T-helper 2 cell treated with Interferon-gamma antibody and Interleukin-4, amounts not matched to agents 100 ng/mL and 5 ng/mL, for 36 hours (primary cell): ENCODE data around the gene SPNS1. TPM values are rescaled to one million over a fixed set of nuclear protein-coding genes. Genes with fewer than 3 reads are reported as not detected.
"Not testable (repeated sequence)": the region's sequence is repeated elsewhere in the genome, so short reads cannot be mapped to it uniquely, and the experiment has no call there.

Source experiments
- intact Hi-C: fragments of 100-400 bp; cut with micrococcal nuclease; formaldehyde crosslinking; loops from one replicate; pipeline ENCODE4 v1.15.1; 2023
- total RNA-seq: library from RNA; stranded (reverse); gene quantifications from 2 replicates; pipeline ENCODE4 v1.2.3, GENCODE V29; 2022

The SPNS1 gene, protein sequence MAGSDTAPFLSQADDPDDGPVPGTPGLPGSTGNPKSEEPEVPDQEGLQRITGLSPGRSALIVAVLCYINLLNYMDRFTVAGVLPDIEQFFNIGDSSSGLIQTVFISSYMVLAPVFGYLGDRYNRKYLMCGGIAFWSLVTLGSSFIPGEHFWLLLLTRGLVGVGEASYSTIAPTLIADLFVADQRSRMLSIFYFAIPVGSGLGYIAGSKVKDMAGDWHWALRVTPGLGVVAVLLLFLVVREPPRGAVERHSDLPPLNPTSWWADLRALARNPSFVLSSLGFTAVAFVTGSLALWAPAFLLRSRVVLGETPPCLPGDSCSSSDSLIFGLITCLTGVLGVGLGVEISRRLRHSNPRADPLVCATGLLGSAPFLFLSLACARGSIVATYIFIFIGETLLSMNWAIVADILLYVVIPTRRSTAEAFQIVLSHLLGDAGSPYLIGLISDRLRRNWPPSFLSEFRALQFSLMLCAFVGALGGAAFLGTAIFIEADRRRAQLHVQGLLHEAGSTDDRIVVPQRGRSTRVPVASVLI
- total RNA-seq, result 23.8 and 26.8 TPM in 2 replicates

DNA sequence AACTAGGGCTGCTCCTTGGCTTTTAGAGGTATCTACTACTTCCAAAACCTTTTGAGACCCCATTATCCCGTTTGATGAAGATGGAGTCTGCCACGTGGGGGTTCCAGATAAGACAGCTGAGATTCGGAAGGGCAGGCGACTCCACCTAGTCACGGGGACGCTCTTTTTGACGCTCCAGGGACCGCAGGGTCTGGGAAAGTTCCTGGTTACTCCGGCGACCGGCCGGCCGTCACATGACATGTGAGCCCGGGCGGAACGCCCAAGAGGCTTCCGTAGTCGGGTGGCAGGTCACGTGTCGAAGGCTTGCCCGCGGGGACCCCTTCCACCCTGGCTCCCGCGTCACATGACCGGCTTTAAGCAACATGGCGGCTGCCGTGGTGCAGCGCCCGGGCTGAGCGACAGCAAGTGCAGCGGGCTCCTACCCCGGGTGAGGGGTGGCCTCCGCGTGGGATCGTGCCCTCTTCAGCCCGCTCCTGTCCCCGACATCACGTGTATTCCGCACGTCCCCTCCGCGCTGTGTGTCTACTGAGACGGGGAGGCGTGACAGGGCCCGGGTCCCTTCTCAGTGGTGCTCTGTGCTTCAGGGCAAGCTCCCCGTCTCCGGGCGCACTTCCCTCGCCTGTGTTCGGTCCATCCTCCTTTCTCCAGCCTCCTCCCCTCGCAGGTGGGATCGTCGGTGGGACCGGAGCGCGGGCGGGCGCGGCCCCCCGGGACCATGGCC is at the start of gene SPNS1:
Gene SPNS1 (plus strand): TSS at position 342 of the 721 bp plus-strand sequence. CDS start 374 bp downstream, at position 716.
- intact Hi-C loops, result loop anchor here (1.0 to 5.0 kb wide), 3 partner anchors 11 to 422 kb away; partner anchors contain the start of genes LAT, NFATC2IP and SGF29

DNA sequence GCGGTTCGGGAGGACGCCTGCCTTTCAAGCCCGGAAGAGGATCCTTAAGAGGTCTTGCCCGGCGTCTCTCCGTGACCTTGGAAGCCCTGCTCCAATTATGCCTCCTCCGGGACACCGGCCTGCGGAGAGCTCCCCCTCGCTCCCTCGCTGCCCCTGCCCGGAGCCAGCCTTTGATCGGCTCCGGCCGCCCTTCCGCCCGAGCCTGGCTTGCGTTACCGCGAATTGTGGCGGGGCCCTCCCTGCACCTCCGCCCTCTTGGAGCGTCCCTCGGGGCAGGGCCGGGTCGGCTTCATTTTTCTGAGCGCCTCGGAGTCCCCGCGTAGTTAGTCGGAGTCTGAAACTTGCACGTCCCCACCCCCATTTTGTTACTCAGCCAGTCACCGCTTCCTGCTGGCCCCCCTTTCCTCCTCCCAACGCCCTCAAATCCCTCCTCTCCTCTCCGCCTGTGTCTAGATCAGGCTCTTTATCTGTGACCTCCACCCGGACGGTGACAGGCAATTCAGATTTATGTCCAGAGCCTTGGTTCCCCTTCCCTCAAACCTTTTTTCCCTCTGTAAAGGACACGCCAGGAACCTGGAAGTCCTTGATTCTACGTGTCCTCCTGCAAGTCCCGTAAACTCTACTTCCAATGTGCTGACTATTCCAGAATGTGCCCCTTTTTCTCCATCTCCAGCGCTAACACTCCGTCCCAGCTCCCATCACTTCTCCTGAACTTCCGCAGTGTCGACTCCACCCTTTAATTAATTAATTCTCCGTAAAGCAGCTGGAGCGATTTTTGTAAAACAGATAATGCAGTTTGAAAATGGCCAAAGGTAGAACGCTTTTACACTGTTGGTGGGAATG is 49.0 kb upstream of the SPNS1 start:
- intact Hi-C loops, result loop anchor here (1.0 kb wide), 5 partner anchors 11 to 102 kb away; partner anchors contain the start of genes NFATC2IP, SH2B1 and TUFM

DNA sequence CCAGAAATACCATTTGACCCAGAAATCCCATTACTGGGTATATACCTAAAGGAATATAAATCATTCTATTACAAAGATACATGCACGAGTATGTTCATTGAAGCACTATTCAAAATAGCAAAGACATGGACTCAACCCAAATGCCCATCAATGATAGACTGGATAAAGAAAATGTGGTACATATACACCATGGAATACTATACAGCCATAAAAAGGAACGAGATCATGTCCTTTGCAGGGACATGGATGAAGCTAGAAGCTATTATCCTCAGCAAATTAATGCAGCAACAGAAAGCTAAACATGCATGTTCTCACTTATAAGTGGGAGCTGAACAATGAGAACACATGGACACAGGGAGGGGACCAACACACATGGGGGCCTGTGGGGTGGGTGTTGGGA is 48.3 kb upstream of the SPNS1 start:
- intact Hi-C loops, result not testable (repeated sequence)

DNA sequence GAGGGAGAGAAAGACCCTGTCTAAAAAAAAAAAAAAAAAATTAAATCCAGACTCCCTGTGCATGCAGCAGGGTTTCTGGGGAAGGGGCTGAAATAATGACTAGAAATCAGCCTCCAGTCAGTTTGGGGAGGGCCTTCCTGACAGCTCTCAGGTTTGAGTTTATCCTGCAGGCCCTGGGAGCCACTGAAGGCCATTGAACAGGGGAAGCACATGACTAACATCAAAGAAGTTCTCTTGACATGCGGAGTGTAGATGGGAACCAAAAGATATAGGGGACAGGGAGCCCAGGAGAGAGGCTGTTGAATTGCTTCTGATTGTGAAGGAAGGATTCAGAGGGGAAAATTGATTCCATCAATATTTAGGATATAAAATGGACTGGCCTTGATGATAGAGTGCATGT is 46.8 kb upstream of the SPNS1 start:
- intact Hi-C loops, result no loop called here

DNA sequence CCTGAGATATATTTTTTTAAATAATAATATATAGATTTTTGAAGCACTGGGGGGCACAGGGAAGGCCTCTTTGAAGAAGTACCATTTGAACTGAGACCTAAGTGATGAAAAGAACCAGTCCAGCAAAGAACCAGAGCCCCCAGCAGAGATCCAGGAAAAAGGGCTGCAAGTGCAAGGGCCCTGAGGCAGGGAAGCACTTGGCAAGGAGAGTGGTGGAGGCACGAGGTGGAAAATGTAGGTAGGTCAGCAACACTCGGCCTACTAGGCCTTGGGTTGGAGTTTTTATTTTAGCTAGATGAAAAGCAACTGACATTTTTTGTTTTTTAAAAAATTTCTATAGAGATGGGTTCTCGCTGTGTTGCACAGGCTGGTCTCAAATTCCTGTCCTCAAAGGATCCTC is 44.4 kb upstream of the SPNS1 start:
- intact Hi-C loops, result no loop called here

DNA sequence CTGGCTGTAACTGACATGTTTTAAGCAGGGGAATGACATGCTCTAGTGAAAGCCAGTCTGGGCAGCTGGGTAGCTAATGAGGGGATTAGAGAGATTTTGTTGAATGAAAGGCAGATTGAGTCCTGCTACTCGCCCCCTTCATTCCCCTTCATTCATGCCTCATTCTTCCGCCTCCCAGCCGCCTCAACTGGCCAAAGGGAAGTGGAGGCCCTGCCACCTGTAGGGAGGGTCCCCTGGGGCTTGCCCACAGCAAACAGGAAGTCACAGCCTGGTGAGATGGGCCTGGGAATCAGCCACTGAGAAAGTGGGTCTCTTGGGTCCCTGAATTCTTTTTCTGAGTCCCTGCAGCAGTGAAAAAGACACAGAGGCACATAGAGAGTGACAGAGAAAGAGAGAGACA is 43.9 kb upstream of the SPNS1 start:
- intact Hi-C loops, result no loop called here

DNA sequence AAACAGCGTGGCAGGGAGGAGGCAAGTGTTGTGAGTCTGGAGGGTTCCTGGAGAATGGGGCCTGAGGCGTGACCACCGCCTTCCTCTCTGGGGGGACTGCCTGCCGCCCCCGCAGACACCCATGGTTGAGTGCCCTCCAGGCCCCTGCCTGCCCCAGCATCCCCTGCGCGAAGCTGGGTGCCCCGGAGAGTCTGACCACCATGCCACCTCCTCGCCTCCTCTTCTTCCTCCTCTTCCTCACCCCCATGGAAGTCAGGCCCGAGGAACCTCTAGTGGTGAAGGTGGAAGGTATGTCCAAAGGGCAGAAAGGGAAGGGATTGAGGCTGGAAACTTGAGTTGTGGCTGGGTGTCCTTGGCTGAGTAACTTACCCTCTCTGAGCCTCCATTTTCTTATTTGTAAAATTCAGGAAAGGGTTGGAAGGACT is 42.8 kb upstream of the SPNS1 start, which contains the start of gene CD19:
Gene CD19 (plus strand): TSS at position 171 of the 425 bp plus-strand sequence. CDS start 30 bp downstream, at position 201.
- intact Hi-C loops, result no loop called here

DNA sequence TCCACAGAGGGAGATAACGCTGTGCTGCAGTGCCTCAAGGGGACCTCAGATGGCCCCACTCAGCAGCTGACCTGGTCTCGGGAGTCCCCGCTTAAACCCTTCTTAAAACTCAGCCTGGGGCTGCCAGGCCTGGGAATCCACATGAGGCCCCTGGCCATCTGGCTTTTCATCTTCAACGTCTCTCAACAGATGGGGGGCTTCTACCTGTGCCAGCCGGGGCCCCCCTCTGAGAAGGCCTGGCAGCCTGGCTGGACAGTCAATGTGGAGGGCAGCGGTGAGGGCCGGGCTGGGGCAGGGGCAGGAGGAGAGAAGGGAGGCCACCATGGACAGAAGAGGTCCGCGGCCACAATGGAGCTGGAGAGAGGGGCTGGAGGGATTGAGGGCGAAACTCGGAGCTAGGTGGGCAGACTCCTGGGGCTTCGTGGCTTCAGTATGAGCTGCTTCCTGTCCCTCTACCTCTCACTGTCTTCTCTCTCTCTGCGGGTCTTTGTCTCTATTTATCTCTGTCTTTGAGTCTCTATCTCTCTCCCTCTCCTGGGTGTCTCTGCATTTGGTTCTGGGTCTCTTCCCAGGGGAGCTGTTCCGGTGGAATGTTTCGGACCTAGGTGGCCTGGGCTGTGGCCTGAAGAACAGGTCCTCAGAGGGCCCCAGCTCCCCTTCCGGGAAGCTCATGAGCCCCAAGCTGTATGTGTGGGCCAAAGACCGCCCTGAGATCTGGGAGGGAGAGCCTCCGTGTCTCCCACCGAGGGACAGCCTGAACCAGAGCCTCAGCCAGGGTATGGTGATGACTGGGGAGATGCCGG is 42.0 kb upstream of the SPNS1 start:
- intact Hi-C loops, result no loop called here

DNA sequence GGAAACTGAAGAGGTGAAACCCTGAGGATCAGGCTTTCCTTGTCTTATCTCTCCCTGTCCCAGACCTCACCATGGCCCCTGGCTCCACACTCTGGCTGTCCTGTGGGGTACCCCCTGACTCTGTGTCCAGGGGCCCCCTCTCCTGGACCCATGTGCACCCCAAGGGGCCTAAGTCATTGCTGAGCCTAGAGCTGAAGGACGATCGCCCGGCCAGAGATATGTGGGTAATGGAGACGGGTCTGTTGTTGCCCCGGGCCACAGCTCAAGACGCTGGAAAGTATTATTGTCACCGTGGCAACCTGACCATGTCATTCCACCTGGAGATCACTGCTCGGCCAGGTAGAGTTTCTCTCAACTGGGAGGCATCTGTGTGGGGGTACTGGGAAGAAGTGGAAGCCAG is 41.4 kb upstream of the SPNS1 start:
- intact Hi-C loops, result no loop called here

DNA sequence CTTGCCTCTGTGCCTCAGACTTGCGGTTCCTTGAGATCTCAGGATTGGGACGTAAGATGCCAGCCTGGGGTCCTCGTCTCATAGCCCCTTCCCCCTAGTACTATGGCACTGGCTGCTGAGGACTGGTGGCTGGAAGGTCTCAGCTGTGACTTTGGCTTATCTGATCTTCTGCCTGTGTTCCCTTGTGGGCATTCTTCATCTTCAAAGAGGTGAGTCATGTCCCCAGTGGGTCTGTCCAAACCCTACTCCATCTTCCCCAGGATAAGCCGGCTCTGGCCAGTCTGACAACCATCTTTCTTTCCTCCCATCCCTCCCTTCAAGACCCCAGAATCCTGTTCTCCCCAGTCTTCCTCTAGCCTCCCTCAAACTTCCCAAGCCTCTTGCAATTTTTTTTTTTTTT is 39.2 kb upstream of the SPNS1 start:
- intact Hi-C loops, result loop anchor here (5.0 kb wide), 1 partner anchor 53 kb away; no protein-coding TSS in a partner anchor

DNA sequence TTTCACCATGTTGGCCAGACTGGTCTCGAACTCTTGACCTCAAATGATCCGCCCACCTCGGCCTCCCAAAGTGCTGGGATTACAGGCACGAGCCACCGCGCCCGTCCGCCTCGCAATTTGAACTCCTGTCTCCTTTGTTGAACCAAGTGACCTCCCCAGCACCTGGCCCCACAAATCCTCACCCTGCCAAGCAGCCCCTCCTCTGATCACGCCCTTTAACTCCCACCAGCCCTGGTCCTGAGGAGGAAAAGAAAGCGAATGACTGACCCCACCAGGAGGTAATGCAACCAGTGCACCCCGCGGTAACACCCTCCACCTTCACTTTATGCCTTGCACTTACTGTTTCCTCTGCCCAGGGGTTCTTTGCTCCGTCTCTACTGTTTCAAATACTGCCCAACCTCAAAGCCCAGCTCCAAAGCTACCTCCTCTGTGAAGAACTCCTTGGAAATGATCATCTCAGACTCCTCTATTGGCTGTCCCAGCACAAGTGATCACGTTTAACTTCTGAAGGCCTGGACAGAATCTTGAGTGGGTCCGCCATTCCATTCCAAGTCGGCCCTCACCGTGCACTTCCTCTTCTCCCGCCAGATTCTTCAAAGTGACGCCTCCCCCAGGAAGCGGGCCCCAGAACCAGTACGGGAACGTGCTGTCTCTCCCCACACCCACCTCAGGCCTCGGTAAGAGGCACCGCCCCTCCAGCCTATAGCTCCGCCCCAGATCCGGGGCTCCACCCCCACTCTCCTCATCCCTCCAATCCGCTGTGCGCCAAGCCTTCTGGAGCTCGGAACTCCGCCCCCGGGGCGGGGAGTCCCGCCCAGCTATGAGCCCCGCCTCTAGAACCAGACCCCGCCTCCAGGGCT is 38.4 kb upstream of the SPNS1 start:
- intact Hi-C loops, result loop anchor here (1.0 to 5.0 kb wide), 2 partner anchors 11 to 54 kb away; partner anchors contain the start of gene RABEP2

DNA sequence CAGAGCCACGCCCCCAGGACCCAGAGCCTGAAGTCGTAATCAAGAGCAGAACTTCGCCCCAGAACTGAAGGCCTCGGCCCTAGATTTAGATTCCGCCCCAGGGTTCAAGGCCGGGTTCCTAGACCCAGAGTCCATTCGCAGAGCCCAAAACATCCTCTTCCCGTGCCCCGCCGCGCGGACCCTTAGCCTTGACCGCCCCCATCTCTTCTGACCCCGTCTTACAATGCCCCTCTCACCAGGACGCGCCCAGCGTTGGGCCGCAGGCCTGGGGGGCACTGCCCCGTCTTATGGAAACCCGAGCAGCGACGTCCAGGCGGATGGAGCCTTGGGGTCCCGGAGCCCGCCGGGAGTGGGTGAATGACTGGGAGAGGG is 37.8 kb upstream of the SPNS1 start:
- intact Hi-C loops, result loop anchor here (1.0 to 5.0 kb wide), 2 partner anchors 11 to 54 kb away; partner anchors contain the start of gene RABEP2

DNA sequence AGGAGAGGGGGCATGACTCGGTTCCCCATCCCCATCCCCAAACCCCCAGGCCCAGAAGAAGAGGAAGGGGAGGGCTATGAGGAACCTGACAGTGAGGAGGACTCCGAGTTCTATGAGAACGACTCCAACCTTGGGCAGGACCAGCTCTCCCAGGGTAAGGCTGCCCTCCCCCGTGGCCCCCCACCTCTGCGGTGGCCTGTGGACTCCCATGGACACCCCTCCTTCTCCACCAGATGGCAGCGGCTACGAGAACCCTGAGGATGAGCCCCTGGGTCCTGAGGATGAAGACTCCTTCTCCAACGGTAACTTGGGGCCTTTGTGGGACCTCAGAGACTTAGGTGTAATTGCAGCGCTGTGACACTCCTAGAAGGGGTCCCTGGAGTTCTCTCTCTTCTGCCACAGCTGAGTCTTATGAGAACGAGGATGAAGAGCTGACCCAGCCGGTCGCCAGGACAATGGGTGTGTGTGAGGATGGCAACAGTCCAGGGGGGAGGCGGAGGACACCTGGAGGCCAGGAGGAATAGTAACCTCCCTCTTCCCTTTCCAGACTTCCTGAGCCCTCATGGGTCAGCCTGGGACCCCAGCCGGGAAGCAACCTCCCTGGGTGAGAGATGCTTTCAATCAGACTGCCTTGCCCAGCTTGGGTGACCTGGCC is 37.2 kb upstream of the SPNS1 start:
- intact Hi-C loops, result loop anchor here (5.0 kb wide), 1 partner anchor 55 kb away; no protein-coding TSS in a partner anchor

DNA sequence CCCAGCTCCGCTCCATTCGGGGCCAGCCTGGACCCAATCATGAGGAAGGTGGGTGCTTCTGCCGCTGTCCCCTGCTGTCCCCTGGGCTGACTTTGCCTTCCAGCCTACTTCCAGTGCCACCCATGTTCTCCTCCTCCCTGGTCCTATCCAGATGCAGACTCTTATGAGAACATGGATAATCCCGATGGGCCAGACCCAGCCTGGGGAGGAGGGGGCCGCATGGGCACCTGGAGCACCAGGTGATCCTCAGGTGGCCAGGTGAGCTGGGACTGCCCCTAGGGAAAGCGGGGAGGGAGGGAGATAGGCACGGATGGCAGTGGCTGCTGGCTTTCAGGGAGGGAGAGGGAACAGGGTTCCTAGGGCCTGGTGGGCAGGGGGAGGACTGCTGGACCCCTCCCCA is 35.9 kb upstream of the SPNS1 start:
- intact Hi-C loops, result loop anchor here (5.0 kb wide), 1 partner anchor 56 kb away; no protein-coding TSS in a partner anchor

DNA sequence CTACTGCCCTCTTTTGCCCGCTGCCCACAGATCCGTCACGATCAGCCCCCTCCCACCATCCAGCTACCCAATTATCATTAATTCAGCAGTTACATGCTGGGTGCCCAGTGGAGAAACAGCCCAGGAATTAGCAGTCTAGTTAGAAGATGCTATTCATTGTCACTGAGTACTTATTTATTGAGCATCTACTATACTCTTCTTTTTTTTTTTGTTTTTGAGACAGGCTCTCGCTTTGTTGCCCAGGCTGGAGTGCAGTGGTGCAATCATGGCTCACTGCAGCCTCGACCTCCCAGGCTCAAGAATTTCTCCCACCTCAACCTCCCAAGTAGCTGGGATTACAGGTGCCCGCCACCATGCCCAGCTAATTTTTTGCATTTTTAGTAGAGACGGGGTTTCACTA is 34.8 kb upstream of the SPNS1 start:
- intact Hi-C loops, result loop anchor here (5.0 kb wide), 1 partner anchor 58 kb away; no protein-coding TSS in a partner anchor

DNA sequence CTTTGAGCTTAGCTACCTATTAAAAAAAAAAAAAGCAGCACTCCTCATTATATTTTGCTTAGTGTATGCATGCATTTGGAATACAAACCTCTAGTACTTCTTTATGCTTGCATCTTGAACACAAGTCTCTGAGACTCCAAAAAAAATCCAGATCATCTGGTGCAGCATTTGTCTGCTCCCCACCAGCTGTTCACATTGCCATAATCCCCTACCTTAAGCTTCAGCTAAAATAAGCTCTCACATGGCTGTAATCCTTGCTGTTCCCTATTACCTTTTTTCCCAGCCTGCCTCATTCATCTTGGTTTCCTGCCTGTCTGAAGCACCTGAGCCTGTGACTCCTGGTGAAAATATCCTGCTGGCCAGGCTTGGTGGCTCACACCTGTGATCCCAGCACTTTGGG is 31.3 kb upstream of the SPNS1 start:
- intact Hi-C loops, result no loop called here

DNA sequence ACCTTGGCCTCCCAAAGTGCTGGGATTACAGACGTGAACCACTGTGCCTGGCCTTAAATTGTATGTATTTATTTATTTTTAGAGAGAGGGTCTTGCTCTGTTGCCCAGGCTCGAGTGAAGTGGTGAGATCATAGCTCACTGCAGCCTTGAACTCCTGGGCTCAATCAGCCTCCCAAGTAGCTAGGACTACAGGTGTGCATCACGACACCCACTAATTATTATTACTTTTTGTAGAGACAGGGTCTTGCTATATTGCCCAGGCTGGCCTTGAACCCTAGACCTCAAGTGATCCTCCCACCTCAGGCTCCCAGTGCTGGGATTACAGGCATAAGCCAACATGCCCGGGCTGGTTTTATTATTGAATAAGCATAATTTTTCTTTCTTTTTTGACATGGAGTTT is 27.9 kb upstream of the SPNS1 start:
- intact Hi-C loops, result no loop called here
